GM15510 (cell line): ENCODE results near the gene CNGA2.

ENCODE experiments used
- POLR2A ChIP-seq: IDR thresholded peaks from 3 replicates; pipeline ENCODE4 v1.6.1; 2011; ENCODE audit warnings: borderline replicate concordance; ENCODE audit not compliant: insufficient read length; ENCODE audit errors: extremely low read depth

The CNGA2 gene

GRCh38 chrX:151763711-151764110 is 29.2 kb downstream of the CNGA2 start:
- TF ChIP-seq POLR2A: no peak

GRCh38 chrX:151765026-151765425 is 30.5 kb downstream of the CNGA2 start:
- no peak for TF ChIP-seq POLR2A

- TF ChIP-seq POLR2A: no peak
Observed at GRCh38 chrX:151771726-151772125, 37.2 kb downstream of the CNGA2 start.

- no peak for TF ChIP-seq POLR2A
Observed at GRCh38 chrX:151773434-151773833, 38.9 kb downstream of the CNGA2 start.

- TF ChIP-seq POLR2A: no peak
Observed at GRCh38 chrX:151774421-151774820, 39.9 kb downstream of the CNGA2 start.

DNA sequence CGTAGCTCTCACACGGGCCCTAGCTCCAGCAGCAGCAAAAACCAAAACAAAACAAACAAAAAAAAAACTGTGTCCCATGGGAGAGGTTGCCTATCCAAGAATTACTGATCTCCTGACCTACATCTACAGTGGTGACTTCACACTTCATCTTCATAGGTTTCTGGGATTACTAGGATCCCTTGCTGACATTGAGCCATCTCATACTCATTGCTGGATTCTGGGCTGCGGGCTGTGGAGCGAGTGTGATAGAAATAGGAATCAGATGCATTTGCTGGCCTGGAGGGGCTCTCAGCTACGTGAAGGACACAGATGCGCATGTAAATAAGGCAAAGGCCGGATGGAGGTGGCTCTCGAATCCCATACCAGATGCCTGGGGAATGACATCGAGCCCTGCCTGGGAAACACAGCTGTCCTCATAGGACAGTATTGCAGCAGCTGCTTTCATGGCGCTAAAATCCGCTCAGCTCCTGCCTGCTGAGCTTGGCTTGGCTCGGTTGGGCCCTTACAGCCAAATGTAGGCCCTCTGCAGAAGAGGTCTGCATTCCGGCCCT is 41.7 kb downstream of the CNGA2 start:
- no peak for TF ChIP-seq POLR2A

GRCh38 chrX:151776936-151777335 is 42.4 kb downstream of the CNGA2 start:
- TF ChIP-seq POLR2A: no peak

DNA sequence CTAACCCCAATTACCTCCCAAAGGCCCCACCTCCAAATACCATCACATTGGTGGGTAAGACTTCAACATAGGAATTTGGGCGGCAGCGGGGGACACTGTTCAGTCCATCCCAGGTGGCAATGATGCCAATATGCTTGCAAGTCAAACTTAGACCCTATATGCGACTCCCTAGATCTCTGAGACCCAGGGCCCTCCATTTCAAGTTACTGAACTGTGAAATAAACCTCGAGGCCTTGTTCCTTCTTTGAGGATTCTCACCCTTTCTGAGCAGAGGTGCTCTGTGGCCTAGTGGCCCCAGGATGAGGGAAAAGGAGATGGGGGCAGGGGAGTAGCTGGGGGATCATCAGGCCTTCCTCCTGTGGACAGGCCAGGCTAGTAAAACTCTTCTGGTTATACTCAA is 44.7 kb downstream of the CNGA2 start:
- TF ChIP-seq POLR2A: no peak

GRCh38 chrX:151780621-151781020 is 46.1 kb downstream of the CNGA2 start:
- TF ChIP-seq POLR2A: no peak

GRCh38 chrX:151789179-151789800 is 54.7 kb downstream of the CNGA2 start:
- no peak for TF ChIP-seq POLR2A

- TF ChIP-seq POLR2A: no peak
Observed at GRCh38 chrX:151790481-151791160, 56.1 kb downstream of the CNGA2 start.

DNA sequence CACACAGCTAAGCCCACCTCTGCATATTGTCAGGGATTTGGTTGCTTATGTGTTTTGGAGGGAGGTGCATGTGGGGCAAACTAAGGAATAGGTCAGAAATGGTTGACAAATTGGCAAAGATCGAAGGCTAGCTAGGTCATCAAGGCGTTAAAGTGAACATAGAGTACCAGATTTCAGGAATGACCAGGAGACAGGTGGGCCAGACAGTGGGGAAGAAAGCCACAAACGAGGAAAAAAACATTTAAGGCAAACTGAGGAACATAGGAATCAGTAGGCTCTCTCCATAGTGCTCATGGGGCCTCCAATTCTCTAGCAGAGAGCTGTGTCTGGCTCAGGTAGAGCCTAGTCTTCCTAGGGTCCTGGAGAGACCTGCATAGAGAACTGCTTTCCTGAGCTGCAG is 57.4 kb downstream of the CNGA2 start:
- TF ChIP-seq POLR2A: no peak

GRCh38 chrX:151792505-151792904 is 58.0 kb downstream of the CNGA2 start:
- no peak for TF ChIP-seq POLR2A

DNA sequence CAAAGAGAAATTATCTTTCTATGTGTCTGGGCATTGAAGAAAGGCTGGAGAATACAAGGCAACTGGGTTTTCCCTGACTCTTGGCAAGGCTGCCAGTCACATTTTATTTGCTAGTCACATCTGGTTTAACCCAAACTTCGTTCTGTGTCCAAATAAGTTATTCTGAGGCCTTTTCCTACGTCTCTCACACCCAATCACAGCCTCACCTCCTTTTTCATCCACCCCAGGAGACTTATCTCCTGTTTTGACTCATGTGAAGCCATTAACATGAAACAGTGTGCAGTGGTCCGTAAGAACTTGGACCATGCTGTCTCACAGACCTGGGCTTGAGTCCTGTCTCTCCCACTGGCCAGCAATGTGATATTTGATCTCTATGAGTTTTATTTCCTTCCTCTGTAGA is 59.3 kb downstream of the CNGA2 start:
- no peak for TF ChIP-seq POLR2A
